ENCODE measurements around the gene ZMYND10. TPM values are rescaled to one million over a fixed set of nuclear protein-coding genes. Genes with fewer than 3 reads are reported as not detected.

The ZMYND10 gene
- total RNA-seq, 1 experiment from 2014 or later: 0.29 TPM

- ChIA-PET POLR2A (no interaction called here), CTCF (no interaction called here)
- no peaks in the 10 kb centered on the region for H3K27me3 ChIP-seq (replicated peaks; ENCODE audit: control insufficient read depth, insufficient read depth, low read length)
- no peak overlapping the region for H3K4me3 Mint-ChIP-seq (ENCODE audit: unreplicated experiment)
- BruUV-seq (replicated peaks): no TSS peak
- H3K4me3 ChIP-seq (ENCODE audit: low read depth, low read length): no peak overlapping the region
- no peaks in the 10 kb centered on the region for H3K9me3 ChIP-seq
- peaks cover 19% of the 10 kb centered on the region for H3K4me1 ChIP-seq
- intact Hi-C loops (cut with micrococcal nuclease; ENCODE audit: unreplicated experiment): no loop called here
- H3K27me3 Mint-ChIP-seq (ENCODE audit: insufficient read depth, unreplicated experiment): no peaks in the 10 kb centered on the region
- H3K36me3 ChIP-seq (ENCODE audit: control insufficient read depth, insufficient read depth, low read length): no peaks in the 10 kb centered on the region
- TF ChIP-seq, protein P1, sequence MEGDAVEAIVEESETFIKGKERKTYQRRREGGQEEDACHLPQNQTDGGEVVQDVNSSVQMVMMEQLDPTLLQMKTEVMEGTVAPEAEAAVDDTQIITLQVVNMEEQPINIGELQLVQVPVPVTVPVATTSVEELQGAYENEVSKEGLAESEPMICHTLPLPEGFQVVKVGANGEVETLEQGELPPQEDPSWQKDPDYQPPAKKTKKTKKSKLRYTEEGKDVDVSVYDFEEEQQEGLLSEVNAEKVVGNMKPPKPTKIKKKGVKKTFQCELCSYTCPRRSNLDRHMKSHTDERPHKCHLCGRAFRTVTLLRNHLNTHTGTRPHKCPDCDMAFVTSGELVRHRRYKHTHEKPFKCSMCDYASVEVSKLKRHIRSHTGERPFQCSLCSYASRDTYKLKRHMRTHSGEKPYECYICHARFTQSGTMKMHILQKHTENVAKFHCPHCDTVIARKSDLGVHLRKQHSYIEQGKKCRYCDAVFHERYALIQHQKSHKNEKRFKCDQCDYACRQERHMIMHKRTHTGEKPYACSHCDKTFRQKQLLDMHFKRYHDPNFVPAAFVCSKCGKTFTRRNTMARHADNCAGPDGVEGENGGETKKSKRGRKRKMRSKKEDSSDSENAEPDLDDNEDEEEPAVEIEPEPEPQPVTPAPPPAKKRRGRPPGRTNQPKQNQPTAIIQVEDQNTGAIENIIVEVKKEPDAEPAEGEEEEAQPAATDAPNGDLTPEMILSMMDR (IDR thresholded peaks at IDR 0.05; ENCODE audit: insufficient read depth in 1 of 2, low read depth in 1 of 2, low read length in 1 of 2, severe bottlenecking in 1 of 2, unreplicated experiment in 1 of 2): no peak
- no peaks in the 10 kb centered on the region for H3K9me3 Mint-ChIP-seq (ENCODE audit: unreplicated experiment)
- no peak for DNase-seq
- H3K27ac Mint-ChIP-seq (ENCODE audit: unreplicated experiment): no peak overlapping the region
- peaks cover 16% of the 10 kb centered on the region for H3K4me1 Mint-ChIP-seq (ENCODE audit: low read depth, unreplicated experiment)
- peaks cover 19% of the 10 kb centered on the region for H3K36me3 Mint-ChIP-seq (ENCODE audit: insufficient read depth, unreplicated experiment)
These were observed 48.7 kb downstream of the ZMYND10 start for GRCh38 chr3:50296721-50297383.

DNA sequence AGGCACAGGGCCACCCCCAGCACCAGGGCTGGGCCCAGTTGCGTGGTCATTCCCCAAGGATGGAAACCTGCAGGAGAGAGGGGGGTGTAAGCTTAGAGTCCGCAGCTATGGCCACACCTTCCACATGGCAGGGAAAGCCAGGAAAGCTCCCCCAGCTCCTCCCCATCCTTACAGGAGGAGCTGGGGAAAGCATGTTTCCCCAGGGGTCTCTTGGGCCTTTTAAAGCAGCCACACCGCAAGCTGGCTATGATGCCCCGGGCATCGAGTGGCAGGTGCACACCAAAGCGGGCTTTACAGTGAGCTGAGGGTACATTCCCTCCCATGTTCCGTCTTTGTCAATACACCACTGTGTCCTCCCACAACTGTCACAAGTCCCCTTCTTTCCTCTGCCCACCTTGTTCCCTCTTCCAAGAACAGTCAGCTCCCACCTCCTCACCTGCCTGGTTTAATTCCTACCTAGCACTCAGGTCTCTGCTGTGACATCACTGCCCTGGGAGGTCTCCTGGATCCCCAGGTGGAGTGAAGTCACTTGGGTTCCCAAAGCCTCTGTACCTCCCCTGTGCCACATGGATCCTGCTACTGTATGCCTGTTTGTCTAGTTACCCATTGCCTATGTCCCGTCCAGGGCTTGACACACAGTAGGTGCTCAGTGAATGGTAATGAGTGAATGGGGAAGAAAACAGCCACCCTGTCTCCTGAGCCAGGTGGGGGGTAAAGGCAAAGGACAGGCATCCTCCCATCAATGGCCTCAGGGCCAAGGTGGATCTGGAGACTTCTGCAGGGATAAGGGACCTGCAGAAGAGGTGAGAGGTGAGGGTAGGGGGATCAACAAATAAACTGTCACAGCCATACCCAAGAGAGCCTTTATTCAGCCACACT, 49.7 kb downstream of the ZMYND10 start:
- DNase-seq: no peak
- Histone ChIP-seq H3K4me3 (ENCODE audit: low read depth, low read length) (no peak overlapping the region), H3K27me3 (replicated peaks; ENCODE audit: control insufficient read depth, insufficient read depth, low read length) (no peaks in the 10 kb centered on the region), H3K36me3 (ENCODE audit: control insufficient read depth, insufficient read depth, low read length) (no peaks in the 10 kb centered on the region), H3K4me1 (peaks cover 19% of the 10 kb centered on the region), H3K9me3 (no peaks in the 10 kb centered on the region)
- Mint-ChIP-seq H3K4me1 (ENCODE audit: low read depth, unreplicated experiment) (peaks cover 22% of the 10 kb centered on the region), H3K36me3 (ENCODE audit: insufficient read depth, unreplicated experiment) (peaks cover 28% of the 10 kb centered on the region), H3K27me3 (ENCODE audit: insufficient read depth, unreplicated experiment) (no peaks in the 10 kb centered on the region), H3K4me3 (ENCODE audit: unreplicated experiment) (no peak overlapping the region), H3K27ac (ENCODE audit: unreplicated experiment) (no peak overlapping the region), H3K9me3 (ENCODE audit: unreplicated experiment) (no peaks in the 10 kb centered on the region)
- ChIA-PET CTCF (no interaction called here), POLR2A (no interaction called here)
- TF ChIP-seq, protein P1 (IDR thresholded peaks at IDR 0.05; ENCODE audit: insufficient read depth in 1 of 2, low read depth in 1 of 2, low read length in 1 of 2, severe bottlenecking in 1 of 2, unreplicated experiment in 1 of 2): no peak
- intact Hi-C loops (cut with micrococcal nuclease; ENCODE audit: unreplicated experiment): no loop called here
- no TSS peak for BruUV-seq (replicated peaks)

DNA sequence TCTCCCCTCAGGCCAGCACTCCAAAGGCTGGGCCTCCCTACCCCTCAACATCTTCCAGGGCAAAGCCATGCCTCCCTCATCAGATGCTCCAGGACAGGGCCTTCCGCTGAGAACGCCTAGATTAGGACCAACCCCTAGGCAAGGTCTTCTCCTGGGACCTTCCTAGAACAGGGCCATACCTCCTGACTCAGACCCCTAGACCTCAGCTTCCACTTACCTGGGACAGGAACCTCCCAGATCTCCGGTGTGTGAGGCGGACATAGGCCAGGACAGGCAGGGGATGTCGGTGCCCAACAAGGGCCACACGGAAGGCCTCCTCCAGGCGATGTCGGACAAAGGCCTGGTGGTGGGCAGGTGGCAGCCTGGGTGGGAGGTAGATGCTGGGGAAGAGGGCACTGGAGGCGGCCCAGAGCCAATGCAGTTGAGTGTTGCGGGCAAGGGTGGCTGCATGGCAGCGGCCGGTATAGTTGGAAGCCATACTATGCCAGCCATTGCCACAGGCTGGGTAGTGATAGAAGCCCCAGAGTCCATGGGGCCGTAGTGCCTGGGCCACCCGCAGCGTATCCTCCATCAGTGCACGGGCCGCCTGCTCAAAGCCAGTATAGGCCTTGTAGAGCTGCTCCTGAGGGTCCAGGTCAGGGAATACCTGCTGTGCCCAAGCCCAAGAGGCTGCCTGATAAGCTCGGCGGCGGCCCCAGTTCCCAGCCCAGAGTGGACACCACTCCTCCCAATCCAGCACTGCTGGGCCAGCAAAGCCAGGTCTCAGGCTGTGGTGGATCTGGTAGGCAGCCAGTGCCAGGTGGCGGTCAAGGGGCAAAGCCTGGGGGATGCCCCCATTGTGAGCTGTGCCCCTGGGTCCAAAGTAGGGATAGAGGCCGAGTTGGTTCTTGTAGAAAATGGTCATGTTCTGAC, 50.8 kb downstream of the ZMYND10 start:
- peaks cover 29% of the 10 kb centered on the region for H3K36me3 Mint-ChIP-seq (ENCODE audit: insufficient read depth, unreplicated experiment)
- H3K4me1 Mint-ChIP-seq (ENCODE audit: low read depth, unreplicated experiment): peaks cover 22% of the 10 kb centered on the region

More for the DNA sequence above, 50.8 kb downstream of the ZMYND10 start:
- CTCF ChIA-PET: no interaction called here
- Mint-ChIP-seq H3K9me3 (ENCODE audit: unreplicated experiment) (no peaks in the 10 kb centered on the region), H3K27me3 (ENCODE audit: insufficient read depth, unreplicated experiment) (no peaks in the 10 kb centered on the region), H3K4me3 (ENCODE audit: unreplicated experiment) (no peak overlapping the region), H3K27ac (ENCODE audit: unreplicated experiment) (no peak overlapping the region)
- POLR2A ChIA-PET: no interaction called here
- no peaks in the 10 kb centered on the region for H3K27me3 ChIP-seq (replicated peaks; ENCODE audit: control insufficient read depth, insufficient read depth, low read length)
- peaks cover 10% of the 10 kb centered on the region for H3K4me1 ChIP-seq
- no TSS peak for BruUV-seq (replicated peaks)
- peaks cover 3% of the 10 kb centered on the region; the same call in 1 of the 2 replicates for H3K36me3 ChIP-seq (ENCODE audit: control insufficient read depth, insufficient read depth, low read length)
- intact Hi-C loops (cut with micrococcal nuclease; ENCODE audit: unreplicated experiment): no loop called here
- TF ChIP-seq, protein P1 (IDR thresholded peaks at IDR 0.05; ENCODE audit: insufficient read depth in 1 of 2, low read depth in 1 of 2, low read length in 1 of 2, severe bottlenecking in 1 of 2, unreplicated experiment in 1 of 2): no peak
- H3K4me3 ChIP-seq (ENCODE audit: low read depth, low read length): no peak overlapping the region
- no peaks in the 10 kb centered on the region for H3K9me3 ChIP-seq
- no peak for DNase-seq
